DMS153 treated with DMSO at 0.1 percent for 48 hours (cell line): Measurements from ENCODE around the gene UNC5B.
A peak's percentile ranks its signal among the peaks of the same experiment; 100 is the strongest.

Experiments
- DNase-seq: peaks from one replicate; lab custom pipeline; 2025; ENCODE audit not compliant: unreplicated experiment; lab: John Stamatoyannopoulos, UW

The UNC5B gene

DNA sequence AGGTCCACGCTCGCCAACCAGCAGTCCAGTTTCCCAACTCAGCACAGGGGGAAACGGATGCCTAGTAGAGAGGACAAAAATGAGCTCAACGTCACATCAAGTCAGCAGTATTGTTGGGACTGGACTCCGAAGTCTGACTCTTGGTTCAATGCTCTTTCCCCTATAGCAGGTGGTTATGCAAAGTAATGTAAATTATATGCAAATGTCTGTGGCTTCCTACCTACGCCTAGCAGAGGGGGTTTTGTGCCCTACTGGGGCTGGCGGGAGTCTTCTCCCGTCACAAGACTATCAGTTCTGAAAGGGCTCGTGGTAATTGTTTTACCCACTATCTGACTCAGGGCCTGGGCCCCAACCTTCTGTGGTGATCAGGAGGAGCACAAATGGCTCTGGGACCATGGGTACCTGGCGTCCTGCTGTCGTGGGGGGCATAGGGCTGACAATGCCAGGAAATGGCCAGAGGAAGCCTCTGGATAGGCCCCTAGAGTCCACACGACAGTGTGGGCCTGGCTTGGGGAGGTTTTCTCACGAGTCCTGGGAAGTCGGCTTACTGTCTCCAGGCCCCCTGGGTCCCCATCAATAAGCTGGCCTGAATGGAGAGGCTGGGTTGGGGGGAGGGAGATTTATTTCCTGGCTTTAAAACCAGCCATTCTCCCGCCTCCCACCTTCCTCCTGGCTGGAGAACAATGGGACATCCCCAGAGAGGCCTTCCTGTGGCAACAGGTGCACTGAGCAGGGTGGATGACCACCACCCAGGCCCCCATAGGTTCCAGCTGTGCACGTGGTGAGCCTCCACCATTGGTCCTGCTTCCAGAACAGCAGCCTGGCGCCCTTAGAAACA lies 41.8 kb downstream of the UNC5B start:
- DNase-seq, result no peak

DNA sequence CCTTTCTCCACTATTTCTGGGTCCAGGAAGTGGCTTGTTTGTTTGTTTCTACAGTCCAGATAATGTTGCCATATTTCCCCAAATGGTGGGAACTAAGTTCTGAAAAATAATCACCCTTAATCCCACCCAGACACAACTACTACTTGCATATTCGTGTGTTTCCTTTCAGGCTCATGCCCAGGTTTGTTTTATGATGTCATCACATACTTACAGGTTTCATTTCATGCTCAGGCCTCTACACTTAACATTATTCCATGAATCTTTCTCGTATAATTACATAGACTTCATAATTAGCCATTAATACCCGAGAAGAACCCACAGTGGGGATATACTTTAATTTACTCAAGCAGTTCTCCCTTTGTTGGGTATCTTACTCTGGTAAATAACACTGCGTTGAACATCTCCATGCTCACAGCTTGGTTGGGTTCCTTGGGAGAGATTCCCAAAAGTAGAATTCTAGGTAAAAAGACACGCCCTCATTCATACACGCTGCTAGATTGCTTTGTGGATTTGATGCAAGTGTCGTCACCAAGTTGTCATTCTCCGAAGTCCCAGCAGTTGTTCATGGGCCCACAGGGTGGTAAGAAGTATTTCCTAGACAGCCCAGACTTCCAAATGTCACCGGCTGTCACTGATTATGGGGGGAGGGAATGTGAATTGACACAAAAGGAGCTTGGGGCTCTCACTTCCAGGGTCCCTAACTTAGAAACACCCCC lies 42.6 kb downstream of the UNC5B start:
- no peak for DNase-seq

DNA sequence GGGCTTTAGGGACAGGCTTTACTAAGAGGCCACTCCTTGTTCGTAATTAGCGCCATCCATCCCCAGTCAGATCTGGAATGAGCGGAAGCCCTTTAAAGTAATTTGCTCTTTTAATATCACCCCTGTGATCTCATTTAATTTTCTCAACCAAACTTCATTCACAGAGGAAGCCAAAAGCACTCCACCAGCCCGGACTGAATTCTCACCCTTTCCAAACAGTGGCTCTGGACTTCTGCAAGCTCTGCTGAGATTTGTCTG lies 43.1 kb downstream of the UNC5B start:
- no peak for DNase-seq

DNA sequence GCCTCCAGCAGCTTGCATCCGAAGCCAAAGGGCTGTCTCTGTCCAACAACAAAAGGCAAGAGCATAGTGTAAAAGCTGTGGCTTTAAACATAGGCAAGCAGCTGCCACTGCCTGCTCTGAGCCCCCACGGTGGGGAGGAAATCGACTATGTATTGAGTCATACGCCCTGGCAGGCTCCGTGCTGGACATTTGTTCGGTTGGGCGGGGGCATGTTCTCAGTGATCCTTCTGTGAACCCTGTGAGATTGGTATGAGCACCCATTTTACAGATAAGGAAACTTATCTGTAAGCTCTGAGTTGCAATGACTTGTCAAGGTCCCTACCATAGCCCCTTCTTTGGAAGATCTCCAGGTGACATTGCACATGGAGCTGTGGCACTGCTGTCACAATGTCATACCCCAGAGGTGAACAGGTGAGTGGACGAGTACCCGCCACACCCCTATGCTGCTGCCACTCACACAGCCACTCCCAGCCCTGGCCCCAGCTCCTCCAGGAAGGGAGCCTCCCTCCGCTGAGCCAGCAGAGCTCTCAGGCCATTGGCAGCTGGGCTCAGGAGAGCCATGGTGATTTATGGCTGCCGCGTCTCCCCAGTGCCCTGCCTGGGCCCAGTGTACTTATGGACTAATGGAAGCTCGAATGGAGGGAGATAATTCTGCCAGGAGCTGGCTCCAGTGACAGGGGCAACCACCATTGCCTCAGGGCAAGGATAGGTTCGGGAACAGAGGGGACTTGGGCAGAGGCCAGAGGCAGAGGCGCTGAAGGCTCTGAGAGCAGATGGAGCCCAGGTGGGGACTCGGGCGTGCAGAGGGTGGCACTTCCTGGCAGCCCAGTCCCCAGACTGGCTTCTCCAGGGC lies 43.7 kb downstream of the UNC5B start:
- DNase-seq, result peak; percentile 64

DNA sequence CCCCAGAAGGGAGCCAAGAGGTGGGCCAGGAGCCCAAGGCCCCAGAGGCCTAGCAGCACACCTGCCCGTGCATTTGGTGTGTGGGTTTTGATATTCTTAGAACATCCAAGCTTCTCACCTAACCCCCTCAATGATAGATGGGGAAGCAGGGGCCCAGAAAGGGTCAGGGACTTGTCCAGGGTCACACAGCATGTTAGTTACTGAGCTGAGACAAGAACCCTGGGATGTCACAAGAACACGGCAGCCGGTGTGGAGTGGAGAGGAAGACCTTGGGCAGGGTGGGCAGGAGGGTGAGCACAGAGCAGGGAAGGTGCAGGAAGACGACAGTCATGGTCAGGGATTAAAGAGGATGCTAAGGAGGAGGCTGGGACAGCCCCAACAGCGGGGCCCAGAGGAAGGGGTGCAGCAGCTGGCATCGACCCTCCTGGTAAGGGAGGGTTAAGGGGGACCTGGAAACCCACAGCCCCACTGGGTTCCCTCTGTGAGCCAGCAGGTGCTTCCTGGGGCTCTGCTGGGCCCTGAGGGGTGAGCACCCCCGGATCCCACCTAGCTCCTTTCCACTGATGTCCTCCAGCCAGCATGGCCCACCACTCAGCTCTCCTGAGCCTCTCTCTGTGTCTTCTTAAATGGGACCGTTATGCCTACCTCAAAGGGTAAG lies 44.4 kb downstream of the UNC5B start:
- no peak for DNase-seq

DNA sequence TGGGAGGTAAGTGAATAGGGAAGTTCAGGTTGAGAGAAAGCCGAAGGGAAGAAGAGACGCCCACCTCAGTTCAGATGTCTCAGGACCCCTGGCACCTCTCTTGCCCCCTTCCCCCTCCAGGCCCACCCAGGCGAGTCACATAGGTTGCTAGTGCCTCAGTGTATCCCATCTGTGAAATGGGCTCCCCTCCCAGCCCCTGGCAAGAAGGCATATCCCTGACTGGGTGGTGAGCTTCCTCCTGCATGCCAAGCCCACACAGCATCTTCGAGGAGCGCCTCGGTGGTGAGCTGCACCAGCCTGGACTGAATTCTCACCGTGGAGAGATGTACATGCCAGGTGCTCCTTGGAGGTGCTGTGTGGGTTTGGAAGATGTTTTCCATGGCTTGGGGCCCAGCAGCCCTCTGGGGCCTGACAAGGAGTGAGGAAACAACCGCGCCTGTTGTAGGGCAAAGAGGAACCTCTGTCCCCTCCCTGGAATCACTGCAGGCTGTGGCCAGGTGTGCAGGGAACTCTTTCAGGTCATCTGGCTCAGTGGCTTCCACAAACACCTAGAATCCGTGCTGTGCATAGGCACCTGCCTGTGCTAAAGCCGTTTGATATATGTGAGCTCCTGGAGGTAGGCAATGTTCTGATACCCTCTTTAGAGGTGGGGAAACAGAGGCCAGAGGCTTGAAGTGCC lies 45.1 kb downstream of the UNC5B start:
- no peak for DNase-seq

DNA sequence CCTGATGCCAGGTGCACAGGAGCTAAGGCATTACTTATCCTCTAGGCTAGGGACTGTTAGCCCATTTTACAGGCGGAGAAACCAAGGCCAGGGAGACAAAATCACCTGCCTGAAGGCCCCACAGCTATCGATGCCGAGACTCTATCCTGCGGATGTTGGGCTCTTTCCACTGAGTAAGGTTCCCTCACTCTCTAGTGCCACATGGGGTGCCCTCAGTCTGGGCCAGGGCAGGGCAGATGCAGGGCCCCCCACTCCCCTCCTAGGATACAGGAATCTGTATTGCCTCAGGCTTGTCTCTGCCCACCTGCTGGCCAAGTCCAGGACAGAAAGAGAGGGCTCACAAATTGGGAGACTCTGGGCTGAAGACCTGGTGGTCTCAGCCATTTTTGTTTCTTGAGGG lies 45.7 kb downstream of the UNC5B start:
- no peak for DNase-seq

DNA sequence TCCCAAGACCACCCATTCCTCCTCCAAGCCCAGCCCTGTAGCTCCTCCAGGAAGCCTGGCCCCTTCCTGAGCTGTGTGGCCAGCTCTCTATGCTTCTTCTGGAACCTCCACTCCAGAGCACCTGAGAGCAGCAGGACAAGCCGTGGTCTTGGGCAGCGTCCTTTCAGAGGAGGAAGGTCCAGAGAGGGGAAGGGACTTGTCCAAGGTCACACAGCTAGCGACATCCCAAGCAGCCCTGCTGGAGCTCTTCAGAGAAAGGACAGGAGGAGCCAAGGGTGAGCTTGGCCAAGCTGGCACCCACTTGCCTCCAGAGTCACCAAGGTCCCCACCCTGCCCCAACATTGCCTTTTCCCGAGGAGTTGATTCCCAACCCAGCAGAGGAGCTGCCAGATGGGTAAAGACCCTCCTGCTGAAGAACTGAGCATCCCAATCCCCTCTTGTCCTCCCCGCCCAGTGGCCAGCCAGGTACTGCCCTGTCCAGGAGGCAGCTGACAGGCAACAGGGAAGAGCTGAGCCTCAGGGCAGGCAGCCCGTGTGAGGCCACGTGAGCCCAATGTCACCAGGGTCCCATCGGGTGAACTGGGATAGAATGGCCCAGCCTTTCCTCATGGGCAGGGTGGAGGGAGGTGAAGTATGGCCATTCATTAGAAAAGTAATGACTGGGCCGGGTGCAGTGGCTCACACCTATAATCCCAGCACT lies 46.2 kb downstream of the UNC5B start:
- DNase-seq, result no peak

DNA sequence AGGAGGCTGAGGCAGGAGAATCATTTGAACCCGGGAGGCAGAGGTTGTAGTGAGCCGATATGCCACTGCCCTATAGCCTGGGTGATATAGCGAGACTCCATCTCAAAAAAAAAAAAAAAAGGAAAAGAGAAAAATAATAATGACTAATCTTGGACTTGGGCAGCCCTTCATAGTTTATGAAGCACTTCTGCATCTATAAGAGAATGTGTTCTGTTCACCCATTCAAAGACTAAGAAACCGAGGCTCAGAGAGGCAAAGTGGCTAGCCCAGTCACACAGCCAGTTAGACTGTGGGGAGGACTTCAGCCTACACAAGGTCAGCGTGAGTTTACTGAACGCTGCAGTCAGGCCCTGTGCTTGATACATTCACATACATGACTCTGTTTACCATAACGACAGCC lies 46.9 kb downstream of the UNC5B start:
- no peak for DNase-seq

DNA sequence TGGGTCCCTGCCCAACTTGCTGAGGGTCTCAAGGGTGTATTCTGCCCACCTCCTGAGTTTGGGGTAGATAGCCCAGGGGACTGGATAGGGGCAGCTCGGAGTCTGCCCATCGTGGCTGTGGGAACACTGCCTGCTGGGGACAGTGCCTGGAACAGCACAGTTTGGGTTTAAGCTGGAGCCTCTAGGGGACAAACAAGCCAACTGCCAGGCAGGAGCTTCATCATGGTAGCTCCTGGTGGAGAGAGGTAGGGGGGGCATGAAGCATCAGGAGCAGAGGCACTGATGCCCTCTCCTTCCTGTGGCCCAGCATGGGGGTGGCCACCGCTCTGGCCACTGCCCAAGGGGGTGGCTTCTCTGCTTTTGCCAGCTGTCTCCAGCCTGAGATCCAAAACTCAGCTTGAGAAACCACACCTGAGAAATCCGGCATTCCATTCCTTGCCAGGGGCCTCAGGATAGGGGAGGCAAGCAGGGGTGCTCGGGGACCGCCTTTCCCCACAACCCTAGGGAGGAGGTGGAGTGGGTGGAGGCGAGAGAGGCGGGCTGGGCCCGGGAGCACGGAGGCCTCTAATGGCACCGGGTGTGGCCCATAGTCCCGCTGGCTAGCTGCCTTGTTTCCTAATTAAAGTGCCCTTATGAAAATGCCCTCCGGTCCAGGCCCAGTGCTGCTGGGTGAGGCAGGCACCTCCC lies 47.6 kb downstream of the UNC5B start:
- DNase-seq, result no peak

DNA sequence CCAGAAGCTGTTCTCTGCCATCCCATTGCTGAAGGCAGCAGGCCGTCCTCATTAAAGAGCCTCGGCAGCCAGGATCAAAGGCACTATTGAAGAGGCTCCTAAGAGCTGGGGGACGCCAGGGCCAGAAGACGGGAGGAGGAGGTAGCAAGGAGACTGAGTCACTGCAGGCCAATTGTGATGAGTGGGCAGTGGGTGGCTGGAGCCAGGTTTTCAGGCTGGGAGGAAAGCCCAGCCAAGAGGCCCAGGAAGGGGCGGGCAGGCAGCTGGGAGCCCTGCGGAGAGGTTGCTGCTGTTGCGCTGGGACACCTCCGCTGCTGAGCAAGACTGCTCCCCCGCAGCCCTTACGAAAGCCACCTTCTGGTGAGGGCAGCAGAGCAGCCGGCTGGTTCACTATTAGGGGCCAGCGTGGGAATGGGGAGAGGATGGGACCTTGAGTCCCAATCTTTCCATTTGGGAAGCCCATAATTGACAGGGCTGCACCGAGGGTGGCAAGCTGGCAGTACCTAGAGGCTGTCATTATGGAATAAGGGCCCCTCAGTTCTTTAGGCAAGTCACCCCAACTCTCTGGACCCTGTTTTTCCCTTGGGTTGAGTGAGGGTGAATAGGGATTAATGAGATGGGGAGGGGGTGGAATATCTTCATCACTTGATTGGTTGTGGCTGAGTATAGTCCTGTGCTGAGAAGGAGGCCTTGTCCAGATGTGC lies 48.4 kb downstream of the UNC5B start:
- no peak for DNase-seq

DNA sequence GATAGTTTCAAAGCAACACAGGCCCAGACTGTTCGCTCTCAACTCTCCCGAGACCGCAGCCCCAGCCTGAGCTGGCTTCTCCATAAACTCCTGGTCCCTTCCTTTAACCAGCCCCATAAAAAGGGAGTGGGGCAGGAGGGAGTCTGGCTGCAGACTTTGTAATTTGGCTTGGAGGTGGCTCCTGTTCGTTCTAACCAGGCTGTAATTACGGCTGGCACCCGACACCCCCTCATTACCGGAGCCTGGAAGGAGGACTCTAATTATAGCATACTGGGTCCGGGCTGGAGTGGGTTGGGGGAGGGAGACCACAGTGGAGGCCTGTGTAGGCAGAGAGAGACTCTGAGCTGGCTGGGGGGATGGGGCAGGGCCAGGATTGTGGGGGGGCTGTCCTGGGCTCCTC lies 49.7 kb downstream of the UNC5B start:
- no peak for DNase-seq

DNA sequence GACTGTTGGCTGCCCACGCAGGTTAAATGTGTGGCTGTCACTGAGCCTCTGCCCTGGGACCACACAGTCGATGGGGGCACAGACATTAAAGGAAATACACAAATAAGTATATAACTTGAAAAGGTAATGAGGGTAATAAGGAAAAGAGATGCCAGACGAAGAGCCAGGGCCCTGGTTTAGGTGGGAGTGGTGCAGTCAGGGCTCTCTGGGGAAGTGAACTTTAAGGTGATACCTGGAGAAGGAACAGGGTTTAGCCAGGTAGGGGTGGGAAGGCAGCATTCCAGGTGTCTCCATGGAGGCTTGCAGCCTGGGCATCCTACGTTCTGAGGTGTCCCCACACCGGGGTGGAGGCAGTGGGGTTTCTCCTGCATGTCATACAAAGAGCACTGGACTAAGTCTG lies 50.4 kb downstream of the UNC5B start:
- no peak for DNase-seq

DNA sequence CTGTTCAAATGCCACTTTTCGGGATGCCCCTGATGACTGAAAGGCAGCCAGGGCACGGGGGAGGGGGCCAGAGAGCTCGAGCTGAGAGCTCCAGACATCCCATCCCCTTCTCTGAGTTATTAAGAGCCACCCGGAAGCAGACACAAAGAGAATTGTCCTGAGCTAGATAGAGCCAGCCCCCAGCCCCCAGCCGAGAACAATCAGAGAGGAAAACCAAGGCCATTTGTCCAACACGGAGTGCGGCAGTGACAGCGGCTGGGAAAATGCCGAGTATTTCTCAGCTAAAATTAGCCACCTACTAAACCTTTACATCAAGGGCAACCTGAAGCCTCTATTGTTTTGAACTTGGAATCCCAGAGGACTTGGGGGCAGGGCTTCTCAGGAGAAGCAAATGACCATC lies 51.0 kb downstream of the UNC5B start:
- no peak for DNase-seq

DNA sequence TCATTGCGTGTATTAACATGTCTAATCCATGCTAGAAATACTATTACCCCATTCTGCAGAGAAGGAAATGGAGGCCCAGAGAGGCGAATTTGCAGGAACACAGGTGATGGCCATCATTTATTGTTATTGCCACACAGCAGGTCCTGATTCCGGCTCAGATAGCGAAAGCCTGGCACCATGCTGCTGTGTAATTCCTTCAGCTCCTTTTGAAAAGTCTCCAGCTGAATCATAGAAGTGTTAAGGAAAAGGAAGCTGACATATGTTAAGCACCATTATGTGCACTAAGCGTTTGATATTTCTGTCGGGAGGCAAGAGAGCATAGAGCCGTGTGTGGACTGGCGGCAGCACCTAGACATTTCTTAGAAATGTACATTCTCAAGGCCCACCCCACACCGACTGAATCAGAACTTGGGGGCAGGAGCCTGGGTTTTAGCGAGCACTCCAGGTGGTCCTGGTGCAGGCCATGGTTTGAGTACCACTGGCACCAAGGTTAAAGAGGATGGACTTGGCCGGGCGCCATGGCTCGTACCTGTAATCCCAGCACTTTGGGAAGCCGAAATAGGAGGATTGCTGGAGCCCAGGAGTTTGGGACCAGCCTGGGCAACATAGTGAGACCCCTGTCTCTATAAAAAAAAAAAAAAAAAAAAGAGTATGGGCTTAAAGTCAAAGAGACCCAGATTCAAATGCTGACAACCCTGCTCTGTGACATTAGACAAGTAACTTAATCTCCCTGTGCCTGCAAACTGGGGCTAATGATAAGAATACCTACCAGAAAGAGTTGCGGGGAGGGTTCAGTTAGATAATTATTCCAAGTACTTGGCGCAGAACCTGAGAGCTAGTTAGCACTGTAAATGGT lies 52.2 kb downstream of the UNC5B start:
- no peak for DNase-seq

DNA sequence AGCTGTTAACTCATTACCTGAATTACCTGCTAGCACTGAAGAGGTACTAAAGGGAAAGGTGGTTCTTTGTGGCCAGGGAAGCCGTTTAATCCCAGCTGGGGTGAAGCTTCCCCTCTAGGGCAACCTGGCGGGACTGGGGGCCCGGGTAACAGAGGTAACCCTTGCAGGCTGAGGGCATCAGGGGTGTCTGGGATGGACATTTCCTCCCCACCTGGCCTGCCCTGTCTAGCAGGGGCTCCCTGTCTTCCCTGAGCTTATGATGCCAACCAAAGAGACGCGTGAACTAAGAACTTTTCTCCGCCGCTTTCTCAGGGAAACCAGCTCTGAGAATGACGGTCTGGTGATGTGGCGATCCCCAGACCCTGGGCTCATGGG lies 52.8 kb downstream of the UNC5B start:
- no peak for DNase-seq

DNA sequence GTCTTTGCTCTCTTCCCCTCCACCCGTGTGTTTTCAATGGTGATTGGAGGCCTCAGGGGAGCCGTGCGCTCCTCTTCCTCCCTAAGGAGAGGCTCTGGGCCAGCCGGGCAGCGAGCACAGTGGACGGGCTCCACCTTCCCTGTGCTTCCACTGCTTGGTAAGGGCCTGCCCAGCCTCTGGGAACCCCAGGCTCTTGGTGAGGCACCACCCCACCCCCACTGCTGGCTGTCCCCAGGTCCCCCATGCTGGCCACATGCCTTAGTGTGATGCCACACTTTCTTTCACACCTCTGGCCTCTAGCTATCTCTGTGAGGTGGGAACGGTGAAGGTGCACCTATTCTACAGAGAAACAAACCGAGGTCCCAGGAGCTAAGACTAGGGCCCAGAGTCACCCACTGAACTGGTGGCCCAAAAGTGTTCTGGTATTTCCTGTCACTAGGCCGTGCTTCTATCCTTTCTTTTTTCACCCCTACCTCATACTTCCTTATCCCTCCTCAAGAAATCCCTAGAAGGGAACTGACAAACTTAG lies 53.3 kb downstream of the UNC5B start:
- no peak for DNase-seq
